Activated CD4-positive, alpha-beta T cell treated with anti-CD3 and anti-CD28 coated beads, Interleukin-10, Interleukin-2, amounts not matched to agents 100 ng/mL and 50 ng/mL, durations not matched to agents 16 hours and 8 hours (primary cell): ENCODE measurements around the gene FHIT.
"Not testable (repeated sequence)": the region's sequence is repeated elsewhere in the genome, so short reads cannot be mapped to it uniquely, and the experiment has no call there.

Source experiments
- DNase-seq: peaks from one replicate; pipeline ENCODE4 v3.0.0-alpha.2; 2020

The FHIT gene

GRCh38 chr3:61224823-61225222, 26.4 kb downstream of the FHIT start:
- DNase-seq: no peak

GRCh38 chr3:61223451-61223850, 27.8 kb downstream of the FHIT start:
- DNase-seq: no peak

DNA sequence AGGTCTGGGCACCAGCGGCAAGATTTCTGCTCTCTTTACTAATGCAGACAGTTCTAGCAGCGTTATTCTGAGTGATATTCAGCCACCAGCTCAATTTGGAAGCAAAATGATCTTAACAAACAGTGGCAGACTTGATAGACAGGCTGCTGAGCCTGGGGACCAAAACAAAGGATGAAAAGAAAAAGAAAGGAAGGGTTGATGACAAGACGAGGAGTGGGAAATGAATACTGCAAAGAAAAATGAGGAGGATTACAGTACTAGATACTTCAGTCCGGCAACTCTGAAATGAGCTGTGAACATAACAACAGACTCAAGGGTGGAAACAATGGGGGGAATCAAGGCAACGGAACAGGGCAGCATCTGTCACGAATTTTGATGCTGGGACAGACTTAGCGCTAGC, 28.8 kb downstream of the FHIT start:
- DNase-seq: no peak

DNA sequence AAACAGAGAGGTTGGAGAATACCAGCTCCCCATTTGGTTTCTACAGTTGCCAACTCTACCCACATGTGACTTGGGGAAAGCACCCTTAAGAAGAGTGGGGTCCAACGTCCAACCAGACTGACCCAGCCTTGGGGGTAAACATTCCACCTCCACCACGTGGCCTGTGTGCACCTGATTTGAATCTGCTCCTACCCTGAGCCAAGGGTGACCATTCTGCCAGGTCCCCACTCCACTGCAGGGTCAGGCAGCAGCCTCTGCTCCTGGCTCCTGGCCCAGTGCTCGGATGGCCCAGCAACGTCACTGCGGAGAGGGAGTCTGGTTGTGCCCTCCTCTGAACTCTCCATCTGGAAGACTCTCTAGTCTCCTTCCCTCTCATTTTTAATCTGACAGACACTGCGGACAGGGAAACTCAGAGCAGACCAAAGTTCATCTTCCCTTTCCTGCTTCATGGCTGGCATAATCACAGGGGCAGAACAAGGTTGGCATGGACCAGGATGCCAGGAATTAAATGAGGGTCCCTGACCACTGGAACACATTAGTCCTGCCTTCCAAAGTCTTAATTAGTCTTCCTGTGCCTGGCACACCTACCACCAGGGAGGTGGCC, 29.4 kb downstream of the FHIT start:
- no peak for DNase-seq

DNA sequence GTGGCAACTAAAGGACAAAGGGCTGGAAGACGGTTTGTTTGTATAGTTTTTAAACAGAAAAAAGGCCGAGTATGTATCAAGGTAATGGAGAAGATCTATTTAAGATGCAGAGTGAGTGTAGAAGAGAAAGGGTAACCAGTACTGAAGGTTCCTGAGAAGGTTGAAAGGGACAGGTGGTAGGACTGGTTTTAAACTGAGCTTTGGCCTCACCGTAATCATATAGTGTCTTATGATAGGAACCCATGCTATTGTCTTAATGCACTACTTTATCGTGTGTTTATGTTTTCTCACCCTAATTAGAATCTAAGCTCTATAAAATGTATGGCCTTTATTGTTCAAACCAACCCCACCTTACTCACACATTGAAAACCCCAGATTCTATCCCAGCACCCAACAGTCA, 32.7 kb downstream of the FHIT start:
- DNase-seq: no peak

- not testable (repeated sequence) for DNase-seq
Measured at GRCh38 chr3:61216171-61216570, 35.1 kb downstream of the FHIT start.

GRCh38 chr3:61202086-61202485, 49.2 kb downstream of the FHIT start:
- DNase-seq: no peak

- DNase-seq: no peak
Measured at GRCh38 chr3:61201071-61201470, 50.2 kb downstream of the FHIT start.

DNA sequence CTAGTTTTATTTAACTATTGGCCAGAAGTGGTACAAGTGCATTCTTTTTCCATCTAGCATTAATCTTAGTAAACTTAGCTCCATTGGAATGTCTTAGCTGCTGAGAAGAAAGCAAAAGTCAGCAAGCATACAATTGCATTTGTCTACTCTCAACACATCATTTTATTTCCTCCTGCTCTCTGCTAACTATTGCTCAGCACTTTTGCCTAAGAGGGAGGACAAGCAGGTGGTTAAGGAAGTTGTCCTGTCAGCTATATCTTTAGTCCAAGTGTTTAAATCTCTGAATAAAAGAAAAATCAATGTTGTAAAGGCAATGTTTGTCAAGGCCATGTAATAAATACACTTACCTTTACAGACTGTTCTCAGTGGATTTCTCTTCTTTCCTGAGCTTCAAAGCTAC, 51.0 kb downstream of the FHIT start:
- DNase-seq: no peak

DNA sequence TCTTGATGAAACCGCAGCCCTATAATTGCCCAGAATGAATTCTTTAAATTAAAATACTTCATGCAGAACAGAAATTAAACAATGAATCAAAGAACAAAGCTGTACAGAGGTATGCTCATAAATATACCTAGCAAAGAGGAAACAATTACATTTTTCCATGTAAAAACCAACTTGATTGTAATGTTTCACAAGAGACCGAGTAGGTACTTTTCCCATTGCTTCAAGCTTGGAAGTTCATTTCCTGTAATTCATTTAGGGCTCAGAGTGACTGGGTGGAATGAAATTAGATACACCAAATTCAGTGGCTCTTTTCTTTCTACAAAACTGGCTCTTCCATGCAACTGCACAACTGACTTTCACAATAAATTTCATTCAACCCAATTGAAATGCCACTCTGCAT, 51.4 kb downstream of the FHIT start:
- no peak for DNase-seq

GRCh38 chr3:61194892-61195538, 56.2 kb downstream of the FHIT start:
- DNase-seq: no peak

DNA sequence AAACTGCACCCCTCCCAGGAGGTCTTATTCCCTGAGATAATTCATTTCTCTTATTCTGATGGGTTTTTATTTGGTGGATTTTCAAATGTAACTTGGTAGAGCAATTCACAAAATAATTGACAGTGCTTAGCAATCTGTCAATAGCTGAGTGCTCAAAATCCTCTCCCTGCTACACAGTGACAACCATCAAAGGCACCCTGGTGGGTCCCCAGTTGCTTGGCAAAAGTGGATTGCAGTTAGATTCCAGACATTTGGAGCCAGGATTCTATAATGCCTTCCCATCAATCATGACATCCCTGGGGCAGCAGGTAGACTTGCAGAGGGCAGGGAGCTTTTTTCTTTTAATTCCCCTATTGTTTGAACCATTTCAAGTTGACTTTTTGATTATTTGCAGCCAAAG, 59.0 kb downstream of the FHIT start:
- DNase-seq: no peak

GRCh38 chr3:61190205-61190604, 61.0 kb downstream of the FHIT start:
- not testable (repeated sequence) for DNase-seq

GRCh38 chr3:61186030-61186429, 65.2 kb downstream of the FHIT start:
- DNase-seq: no peak

- no peak for DNase-seq
Measured at GRCh38 chr3:61184956-61185355, 66.3 kb downstream of the FHIT start.

DNA sequence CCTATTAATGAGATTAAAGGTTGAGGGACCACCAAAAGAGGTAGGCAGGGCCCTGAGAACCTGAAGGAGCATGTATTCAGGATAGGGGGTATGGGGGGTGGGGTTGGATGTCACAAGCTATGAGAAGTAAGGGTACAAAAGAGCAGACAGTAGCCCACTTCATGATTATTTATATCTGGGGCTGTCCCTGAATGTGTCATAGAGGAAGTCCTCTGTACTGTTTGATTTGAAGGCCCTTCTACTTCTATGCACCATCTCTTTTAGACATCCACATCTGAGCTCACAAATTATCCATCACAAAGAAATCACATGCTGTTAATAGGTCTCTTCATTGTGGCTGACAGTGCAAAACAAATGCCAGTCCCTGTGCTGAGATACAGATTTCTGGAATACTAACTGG, 68.6 kb downstream of the FHIT start:
- DNase-seq: no peak

DNA sequence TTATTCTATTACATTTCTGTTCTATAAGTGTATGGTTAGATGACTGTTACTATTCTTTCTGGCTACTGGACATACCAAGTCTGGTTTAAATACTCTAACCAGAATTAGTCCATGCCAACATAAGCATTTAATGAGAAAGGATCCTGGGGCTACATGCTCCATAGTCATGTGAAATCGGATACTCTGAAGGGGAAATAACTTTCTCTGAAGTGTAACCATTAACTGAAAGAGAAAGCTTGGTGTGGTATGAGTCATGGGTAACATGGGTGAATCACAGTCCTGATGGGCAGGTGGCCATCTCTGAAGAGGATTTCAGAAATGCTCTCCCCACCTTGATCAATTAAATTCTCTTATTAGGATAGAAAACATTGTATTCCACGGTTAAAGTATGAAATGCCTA, 69.4 kb downstream of the FHIT start:
- peak; percentile 37 for DNase-seq

GRCh38 chr3:61180206-61180605, 71.0 kb downstream of the FHIT start:
- no peak for DNase-seq

DNA sequence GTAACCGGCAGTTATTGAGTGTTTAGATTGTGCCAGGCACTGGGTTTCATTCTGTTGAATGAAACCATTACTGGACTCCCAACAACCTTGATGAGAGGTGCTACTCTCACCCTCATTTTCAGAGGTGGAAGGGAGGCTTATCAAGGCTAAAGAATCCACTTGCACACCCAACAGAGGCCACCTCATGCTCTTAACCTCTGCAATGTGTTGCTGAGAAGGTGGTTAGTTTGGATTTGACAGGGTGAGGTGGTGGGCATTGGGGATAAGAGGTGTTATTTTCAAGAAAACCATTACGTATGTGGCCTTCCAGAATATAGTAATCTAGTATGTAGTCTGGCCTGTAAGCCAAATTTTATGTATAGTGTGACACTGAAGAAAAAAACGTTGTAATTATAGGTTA, 73.1 kb downstream of the FHIT start:
- no peak for DNase-seq

GRCh38 chr3:61177450-61177849, 73.8 kb downstream of the FHIT start:
- DNase-seq: no peak

GRCh38 chr3:61173676-61174075, 77.6 kb downstream of the FHIT start:
- no peak for DNase-seq

- DNase-seq: no peak
Measured at GRCh38 chr3:61172684-61173083, 78.6 kb downstream of the FHIT start.

GRCh38 chr3:61172203-61172602, 79.0 kb downstream of the FHIT start:
- DNase-seq: no peak

GRCh38 chr3:61169621-61170251, 81.5 kb downstream of the FHIT start:
- no peak for DNase-seq

DNA sequence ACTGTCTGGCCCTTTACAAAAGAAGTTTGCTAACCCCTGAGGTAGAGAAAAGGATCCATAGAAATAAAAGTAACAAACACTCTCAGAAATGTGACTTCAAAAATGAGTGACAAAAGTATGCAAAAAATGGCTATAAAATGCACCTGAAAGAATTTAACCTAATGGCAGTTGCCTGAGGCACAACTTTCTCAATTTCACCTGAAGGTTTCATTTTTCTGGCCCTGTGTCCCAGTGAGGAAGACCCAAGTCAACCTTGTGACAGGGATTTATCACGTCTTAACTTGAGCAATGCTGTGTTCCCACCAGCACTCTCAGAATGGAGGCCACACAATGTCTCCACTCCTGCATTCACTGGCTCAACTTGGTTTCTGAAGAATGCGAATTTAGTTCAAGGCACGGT, 83.0 kb downstream of the FHIT start:
- no peak for DNase-seq
